H1 (cell line): ENCODE measurements around the gene S100A4.

Experiments used
- BRCA1 ChIP-seq: IDR thresholded peaks from 2 replicates; pipeline ENCODE4 v1.6.1; 2012; ENCODE audit warnings: low read depth, low read length, improper control_type of control experiment
- CTCF ChIP-seq, 3 experiments: IDR thresholded peaks; 1 replicate in 2 of 3; 2 replicates in 1 of 3; pipeline versions ENCODE4 v1.5.1 to v1.6.1; 2011; ENCODE audit warnings: low read length in 3 of 3, mild to moderate bottlenecking in 3 of 3, inconsistent platforms in 2 of 3, low read depth in 1 of 3, moderate library complexity in 1 of 3; ENCODE audit not compliant: insufficient read depth in 1 of 3; ENCODE audit errors: control extremely low read depth in 1 of 3
- POLR2A ChIP-seq, 2 experiments: IDR thresholded peaks; 1 replicate in 1 of 2; 2 replicates in 1 of 2; pipeline ENCODE4 v1.6.1; 2011; ENCODE audit warnings: low read depth in 2 of 2, low read length in 2 of 2, mild to moderate bottlenecking in 2 of 2; ENCODE audit errors: control extremely low read depth in 1 of 2
- SIN3A ChIP-seq, 2 experiments: IDR thresholded peaks in 1 of 2; conservative IDR thresholded peaks in 1 of 2; 2 replicates each; pipeline ENCODE4 v1.6.1; 2011 to 2012; ENCODE audit warnings: low read length in 2 of 2, improper control_type of control experiment in 1 of 2, low read depth in 1 of 2, mild to moderate bottlenecking in 1 of 2
- USF2 ChIP-seq: IDR thresholded peaks from 2 replicates; pipeline ENCODE4 v1.6.1; 2011; ENCODE audit warnings: low read length, improper control_type of control experiment

GRCh38 chr1:153577138-153577537, 31.5 kb upstream of the S100A4 start:
- no peak for TF ChIP-seq CTCF (IDR thresholded peaks at IDR 0.05; ENCODE audit: control extremely low read depth in 1 of 3, insufficient read depth in 1 of 3, low read depth in 1 of 3, low read length in 3 of 3)
- no peak for TF ChIP-seq USF2
- no peak for TF ChIP-seq POLR2A (IDR thresholded peaks at IDR 0.05; ENCODE audit: control extremely low read depth in 1 of 2, low read depth in 2 of 2, low read length in 2 of 2)
- TF ChIP-seq BRCA1, result no peak
- TF ChIP-seq SIN3A (conservative IDR thresholded peaks at IDR 0.05 in 1 of 2, IDR thresholded peaks at IDR 0.05 in 1 of 2; ENCODE audit: low read depth in 1 of 2, low read length in 2 of 2), result no peak
